Liver (tissue), 3 donors: ENCODE data around the gene C14orf132.
A peak's percentile ranks its signal among the peaks of the same experiment; 100 is the strongest.

Experiments used
- TAF1 ChIP-seq: conservative IDR thresholded peaks from 2 replicates; pipeline ENCODE4 v1.6.1; 2016; ENCODE audit warnings: antibody characterized with exemption, mild to moderate bottlenecking
- TF ChIP-seq, protein P1 (sequence below): fragments of 150-350 bp; IDR thresholded peaks from 2 replicates; pipeline ENCODE4 v1.5.1; 2017; ENCODE audit warnings: improper control_type of control experiment, low read depth, low read length; ENCODE audit not compliant: missing input control
- TF ChIP-seq, protein P2 (sequence below): IDR thresholded peaks from 2 replicates; pipeline ENCODE4 v1.6.1; 2016; ENCODE audit warnings: antibody characterized with exemption
- TF ChIP-seq, protein P3 (sequence below): IDR thresholded peaks from 2 replicates; pipeline ENCODE4 v1.6.1; 2016; ENCODE audit warnings: antibody characterized with exemption, mild to moderate bottlenecking
- donor health status: healthy.
- donor health status: healthy.

DNA sequence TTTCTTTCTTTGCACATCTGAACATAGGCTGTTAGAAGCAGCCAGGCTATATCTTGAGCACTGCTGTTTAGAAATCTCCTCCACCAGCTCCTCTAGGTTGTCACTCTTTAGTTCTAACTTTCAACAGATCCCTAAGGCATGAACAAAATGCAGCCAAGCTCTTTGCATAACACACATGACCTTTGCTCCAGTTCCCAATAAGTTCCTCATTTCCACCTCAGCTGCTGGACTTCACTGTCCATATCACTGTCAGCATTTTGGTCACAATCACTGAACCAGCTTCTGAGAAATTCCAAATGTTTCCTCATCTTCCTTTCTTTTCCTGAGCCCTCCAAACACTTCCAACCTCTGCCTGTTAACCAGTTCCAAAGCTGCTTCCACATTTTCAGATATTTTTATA, 27.6 kb upstream of the C14orf132 start:
- TF ChIP-seq, protein P1, sequence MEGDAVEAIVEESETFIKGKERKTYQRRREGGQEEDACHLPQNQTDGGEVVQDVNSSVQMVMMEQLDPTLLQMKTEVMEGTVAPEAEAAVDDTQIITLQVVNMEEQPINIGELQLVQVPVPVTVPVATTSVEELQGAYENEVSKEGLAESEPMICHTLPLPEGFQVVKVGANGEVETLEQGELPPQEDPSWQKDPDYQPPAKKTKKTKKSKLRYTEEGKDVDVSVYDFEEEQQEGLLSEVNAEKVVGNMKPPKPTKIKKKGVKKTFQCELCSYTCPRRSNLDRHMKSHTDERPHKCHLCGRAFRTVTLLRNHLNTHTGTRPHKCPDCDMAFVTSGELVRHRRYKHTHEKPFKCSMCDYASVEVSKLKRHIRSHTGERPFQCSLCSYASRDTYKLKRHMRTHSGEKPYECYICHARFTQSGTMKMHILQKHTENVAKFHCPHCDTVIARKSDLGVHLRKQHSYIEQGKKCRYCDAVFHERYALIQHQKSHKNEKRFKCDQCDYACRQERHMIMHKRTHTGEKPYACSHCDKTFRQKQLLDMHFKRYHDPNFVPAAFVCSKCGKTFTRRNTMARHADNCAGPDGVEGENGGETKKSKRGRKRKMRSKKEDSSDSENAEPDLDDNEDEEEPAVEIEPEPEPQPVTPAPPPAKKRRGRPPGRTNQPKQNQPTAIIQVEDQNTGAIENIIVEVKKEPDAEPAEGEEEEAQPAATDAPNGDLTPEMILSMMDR = no peak
- TF ChIP-seq, protein P2, sequence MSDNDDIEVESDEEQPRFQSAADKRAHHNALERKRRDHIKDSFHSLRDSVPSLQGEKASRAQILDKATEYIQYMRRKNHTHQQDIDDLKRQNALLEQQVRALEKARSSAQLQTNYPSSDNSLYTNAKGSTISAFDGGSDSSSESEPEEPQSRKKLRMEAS = peak; percentile 36
- TF ChIP-seq, protein P3, sequence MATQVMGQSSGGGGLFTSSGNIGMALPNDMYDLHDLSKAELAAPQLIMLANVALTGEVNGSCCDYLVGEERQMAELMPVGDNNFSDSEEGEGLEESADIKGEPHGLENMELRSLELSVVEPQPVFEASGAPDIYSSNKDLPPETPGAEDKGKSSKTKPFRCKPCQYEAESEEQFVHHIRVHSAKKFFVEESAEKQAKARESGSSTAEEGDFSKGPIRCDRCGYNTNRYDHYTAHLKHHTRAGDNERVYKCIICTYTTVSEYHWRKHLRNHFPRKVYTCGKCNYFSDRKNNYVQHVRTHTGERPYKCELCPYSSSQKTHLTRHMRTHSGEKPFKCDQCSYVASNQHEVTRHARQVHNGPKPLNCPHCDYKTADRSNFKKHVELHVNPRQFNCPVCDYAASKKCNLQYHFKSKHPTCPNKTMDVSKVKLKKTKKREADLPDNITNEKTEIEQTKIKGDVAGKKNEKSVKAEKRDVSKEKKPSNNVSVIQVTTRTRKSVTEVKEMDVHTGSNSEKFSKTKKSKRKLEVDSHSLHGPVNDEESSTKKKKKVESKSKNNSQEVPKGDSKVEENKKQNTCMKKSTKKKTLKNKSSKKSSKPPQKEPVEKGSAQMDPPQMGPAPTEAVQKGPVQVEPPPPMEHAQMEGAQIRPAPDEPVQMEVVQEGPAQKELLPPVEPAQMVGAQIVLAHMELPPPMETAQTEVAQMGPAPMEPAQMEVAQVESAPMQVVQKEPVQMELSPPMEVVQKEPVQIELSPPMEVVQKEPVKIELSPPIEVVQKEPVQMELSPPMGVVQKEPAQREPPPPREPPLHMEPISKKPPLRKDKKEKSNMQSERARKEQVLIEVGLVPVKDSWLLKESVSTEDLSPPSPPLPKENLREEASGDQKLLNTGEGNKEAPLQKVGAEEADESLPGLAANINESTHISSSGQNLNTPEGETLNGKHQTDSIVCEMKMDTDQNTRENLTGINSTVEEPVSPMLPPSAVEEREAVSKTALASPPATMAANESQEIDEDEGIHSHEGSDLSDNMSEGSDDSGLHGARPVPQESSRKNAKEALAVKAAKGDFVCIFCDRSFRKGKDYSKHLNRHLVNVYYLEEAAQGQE = peak; percentile 86
- no peak for TF ChIP-seq TAF1
